Vagina (tissue), 2 donors: ENCODE data around the gene SIAE. TPM values are rescaled to one million over a fixed set of nuclear protein-coding genes. Genes with fewer than 3 reads are reported as not detected.

Source experiments
- DNase-seq, 2 donors: peaks; one replicate each; pipeline ENCODE4 v3.0.0-alpha.2; 2017; ENCODE audit errors: extremely low spot score in 2 of 2
- H3K27ac ChIP-seq: fragments of 200-600 bp; sonication (generic); one replicate; pipeline ENCODE4 v1.5.1; 2019
- H3K27me3 ChIP-seq: fragments of 200-600 bp; sonication (generic); one replicate; pipeline ENCODE4 v1.5.1; 2019
- H3K36me3 ChIP-seq, 2 donors: fragments of 200-600 bp; sonication (generic); one replicate each; pipeline ENCODE4 v1.5.1; 2017 to 2019
- H3K4me1 ChIP-seq: fragments of 200-600 bp; sonication (generic); one replicate; pipeline ENCODE4 v1.5.1; 2019
- H3K4me3 ChIP-seq, 2 donors: fragments of 200-600 bp; sonication (generic); 1 replicate in 1 of 2; 2 replicates in 1 of 2; pipeline ENCODE4 v1.5.1; 2016 to 2019
- H3K9me3 ChIP-seq: fragments of 200-600 bp; sonication (generic); one replicate; pipeline ENCODE4 v1.5.1; 2019
- POLR2A ChIP-seq, 2 donors: fragments of 450-650 bp; IDR thresholded peaks; one replicate each; pipeline ENCODE4 v1.6.1; 2017; ENCODE audit warnings: antibody characterized with exemption in 2 of 2, mild to moderate bottlenecking in 2 of 2, moderate library complexity in 2 of 2
- POLR2AphosphoS5 ChIP-seq, 2 donors: sonication (generic); formaldehyde crosslinking; IDR thresholded peaks; one replicate each; pipeline ENCODE4 v1.9.0; 2017; ENCODE audit warnings: antibody characterized with exemption in 2 of 2, mild to moderate bottlenecking in 2 of 2, low read depth in 1 of 2; ENCODE audit not compliant: insufficient read depth in 1 of 2
- intact Hi-C: fragments of 100-400 bp; cut with DNase I; formaldehyde crosslinking; loops from one replicate; pipeline ENCODE4 v1.15.1; 2023
- total RNA-seq: library from RNA; depleted of rRNA; stranded (reverse); fragments of >200 nt; gene quantifications from one replicate; pipeline ENCODE4 v1.2.3, GENCODE V29; 2016
- TF ChIP-seq, protein P1 (sequence below), 3 experiments: fragments of 450-650 bp in 2 of 3; fragments of 200-600 bp in 1 of 3; sonication (generic) in 1 of 3; IDR thresholded peaks; one replicate each; pipeline ENCODE4 v1.5.1; 2017 to 2019; ENCODE audit warnings: antibody characterized with exemption in 3 of 3, mild to moderate bottlenecking in 2 of 3, moderate library complexity in 2 of 3

The SIAE gene, protein sequence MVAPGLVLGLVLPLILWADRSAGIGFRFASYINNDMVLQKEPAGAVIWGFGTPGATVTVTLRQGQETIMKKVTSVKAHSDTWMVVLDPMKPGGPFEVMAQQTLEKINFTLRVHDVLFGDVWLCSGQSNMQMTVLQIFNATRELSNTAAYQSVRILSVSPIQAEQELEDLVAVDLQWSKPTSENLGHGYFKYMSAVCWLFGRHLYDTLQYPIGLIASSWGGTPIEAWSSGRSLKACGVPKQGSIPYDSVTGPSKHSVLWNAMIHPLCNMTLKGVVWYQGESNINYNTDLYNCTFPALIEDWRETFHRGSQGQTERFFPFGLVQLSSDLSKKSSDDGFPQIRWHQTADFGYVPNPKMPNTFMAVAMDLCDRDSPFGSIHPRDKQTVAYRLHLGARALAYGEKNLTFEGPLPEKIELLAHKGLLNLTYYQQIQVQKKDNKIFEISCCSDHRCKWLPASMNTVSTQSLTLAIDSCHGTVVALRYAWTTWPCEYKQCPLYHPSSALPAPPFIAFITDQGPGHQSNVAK
- 10.6 TPM for total RNA-seq

DNA sequence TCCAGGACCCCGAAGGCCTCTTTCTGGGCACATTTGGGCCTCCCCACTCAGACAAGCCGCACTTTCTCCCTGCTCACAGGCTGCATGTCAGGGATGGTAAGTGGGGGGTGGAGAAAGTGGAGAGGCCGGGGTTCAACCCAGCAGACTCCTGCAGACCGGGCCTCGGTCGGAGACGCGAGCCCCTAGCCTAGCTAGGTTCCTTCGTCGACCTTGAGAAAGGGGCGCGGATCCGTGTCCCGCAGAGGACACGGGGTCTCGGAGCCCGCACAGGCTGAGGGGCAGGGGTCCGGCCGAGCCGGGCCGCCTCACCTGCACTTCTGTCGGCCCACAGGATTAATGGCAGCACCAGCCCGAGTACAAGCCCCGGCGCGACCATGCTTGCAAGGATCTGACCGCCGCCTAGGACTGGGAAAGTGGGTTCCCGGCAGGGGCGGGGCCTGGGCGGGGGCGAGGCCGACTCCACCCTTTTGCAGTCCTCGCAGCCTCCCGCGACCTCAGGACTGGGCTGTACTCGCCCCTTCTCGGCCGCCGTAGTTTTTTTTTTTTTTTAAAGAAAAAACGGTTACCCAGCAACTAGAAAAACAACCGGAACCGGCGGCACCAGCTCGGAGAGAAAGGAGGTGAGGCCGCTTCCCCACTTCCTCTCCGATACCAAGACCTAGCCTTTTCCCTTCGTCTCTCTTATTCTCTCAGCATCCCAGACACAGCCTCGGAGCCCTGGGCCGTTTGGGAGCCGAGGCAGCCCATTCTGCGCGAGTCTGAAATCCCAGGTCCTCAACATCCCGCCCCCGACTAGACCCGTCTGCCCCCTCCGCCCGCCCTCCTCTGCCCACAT lies at the start of gene SIAE, which contains the start of gene SPA17:
TSS of gene SIAE (minus strand) at position 407 of the 835 bp plus-strand sequence. CDS start at position 376, 31 bp downstream.
TSS of gene SPA17 (plus strand) at position 572 of the 835 bp plus-strand sequence. CDS start 1,361 bp downstream, outside the sequence.
- no peak for TF ChIP-seq POLR2A (IDR thresholded peaks at IDR 0.05)
- TF ChIP-seq, protein P1, sequence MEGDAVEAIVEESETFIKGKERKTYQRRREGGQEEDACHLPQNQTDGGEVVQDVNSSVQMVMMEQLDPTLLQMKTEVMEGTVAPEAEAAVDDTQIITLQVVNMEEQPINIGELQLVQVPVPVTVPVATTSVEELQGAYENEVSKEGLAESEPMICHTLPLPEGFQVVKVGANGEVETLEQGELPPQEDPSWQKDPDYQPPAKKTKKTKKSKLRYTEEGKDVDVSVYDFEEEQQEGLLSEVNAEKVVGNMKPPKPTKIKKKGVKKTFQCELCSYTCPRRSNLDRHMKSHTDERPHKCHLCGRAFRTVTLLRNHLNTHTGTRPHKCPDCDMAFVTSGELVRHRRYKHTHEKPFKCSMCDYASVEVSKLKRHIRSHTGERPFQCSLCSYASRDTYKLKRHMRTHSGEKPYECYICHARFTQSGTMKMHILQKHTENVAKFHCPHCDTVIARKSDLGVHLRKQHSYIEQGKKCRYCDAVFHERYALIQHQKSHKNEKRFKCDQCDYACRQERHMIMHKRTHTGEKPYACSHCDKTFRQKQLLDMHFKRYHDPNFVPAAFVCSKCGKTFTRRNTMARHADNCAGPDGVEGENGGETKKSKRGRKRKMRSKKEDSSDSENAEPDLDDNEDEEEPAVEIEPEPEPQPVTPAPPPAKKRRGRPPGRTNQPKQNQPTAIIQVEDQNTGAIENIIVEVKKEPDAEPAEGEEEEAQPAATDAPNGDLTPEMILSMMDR (IDR thresholded peaks at IDR 0.05): no peak
- TF ChIP-seq POLR2AphosphoS5 (IDR thresholded peaks at IDR 0.05; ENCODE audit: insufficient read depth in 1 of 2, low read depth in 1 of 2): peak; percentile 86 to 95
- DNase-seq: peak in 1 of 2 donors; percentile 97
- peaks cover 21% of the 10 kb centered on the region for H3K4me1 ChIP-seq
- peak within 1 kb of the TSS; percentile 51 to 78 for H3K4me3 ChIP-seq
- intact Hi-C loops: loop anchor here (2.0 to 5.0 kb wide), 3 partner anchors 74 to 164 kb away; no protein-coding TSS in a partner anchor
- peak within 1 kb of the TSS; percentile 81 for H3K27ac ChIP-seq
- no peaks in the 10 kb centered on the region for H3K9me3 ChIP-seq
- H3K27me3 ChIP-seq: no peaks in the 10 kb centered on the region
- H3K36me3 ChIP-seq: no peaks in the 10 kb centered on the region

DNA sequence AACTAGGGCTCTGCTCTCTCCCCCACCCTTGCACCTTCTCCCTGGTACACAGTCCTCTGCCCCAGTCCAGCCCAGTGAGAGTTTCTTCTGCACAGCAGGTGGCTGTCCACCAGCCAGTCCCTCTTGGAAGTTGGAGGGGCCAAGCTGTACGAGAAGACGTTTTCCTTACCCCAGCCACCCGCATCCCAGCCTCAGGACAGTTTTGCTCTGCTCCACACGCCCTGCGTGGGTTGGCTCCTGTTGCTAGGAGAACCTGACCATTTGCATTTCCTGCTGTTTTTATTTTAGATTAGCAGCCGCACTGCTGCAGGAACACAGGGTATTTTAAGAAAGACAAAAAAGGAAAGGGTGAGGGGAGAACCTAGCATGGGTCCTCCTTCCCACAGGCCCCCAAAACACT lies 48.6 kb upstream of the SIAE start:
- TF ChIP-seq, protein P1 (IDR thresholded peaks at IDR 0.05): no peak
- TF ChIP-seq POLR2A (IDR thresholded peaks at IDR 0.05) (no peak), POLR2AphosphoS5 (IDR thresholded peaks at IDR 0.05; ENCODE audit: insufficient read depth in 1 of 2, low read depth in 1 of 2) (no peak)
- no peaks in the 10 kb centered on the region for H3K27me3 ChIP-seq
- H3K9me3 ChIP-seq: no peaks in the 10 kb centered on the region
- no peaks in the 10 kb centered on the region for H3K36me3 ChIP-seq
- intact Hi-C loops: no loop called here
- peaks cover 25% of the 10 kb centered on the region for H3K4me1 ChIP-seq
- H3K27ac ChIP-seq: no peak overlapping the region
- no peak for DNase-seq
- no peak overlapping the region for H3K4me3 ChIP-seq

DNA sequence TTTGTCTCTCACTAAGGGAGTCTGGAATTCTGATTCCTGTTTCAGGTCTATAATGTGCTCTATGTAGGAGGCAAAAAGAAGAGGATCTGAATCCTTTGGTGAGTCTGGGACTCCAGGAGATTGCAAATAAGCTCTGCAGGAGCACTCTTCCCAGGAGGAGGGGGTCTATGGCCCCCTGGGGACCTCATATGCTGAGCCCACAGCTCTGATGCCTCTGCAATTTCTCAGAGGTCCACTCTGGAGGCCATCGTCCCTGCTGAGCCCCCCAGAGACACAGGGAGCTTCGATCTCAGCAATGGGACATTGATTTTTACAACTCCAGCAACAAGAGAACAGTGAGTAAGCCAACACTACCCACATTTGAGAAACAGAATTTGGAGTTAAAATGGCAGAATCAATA lies 46.0 kb upstream of the SIAE start:
- Histone ChIP-seq H3K4me3 (no peak overlapping the region), H3K27ac (no peak overlapping the region), H3K27me3 (no peaks in the 10 kb centered on the region), H3K4me1 (peaks cover 19% of the 10 kb centered on the region), H3K36me3 (no peaks in the 10 kb centered on the region), H3K9me3 (no peaks in the 10 kb centered on the region)
- no peak for DNase-seq
- intact Hi-C loops: no loop called here
- TF ChIP-seq POLR2A (IDR thresholded peaks at IDR 0.05): no peak
- no peak for TF ChIP-seq POLR2AphosphoS5 (IDR thresholded peaks at IDR 0.05; ENCODE audit: insufficient read depth in 1 of 2, low read depth in 1 of 2)
- TF ChIP-seq, protein P1 (IDR thresholded peaks at IDR 0.05): no peak

DNA sequence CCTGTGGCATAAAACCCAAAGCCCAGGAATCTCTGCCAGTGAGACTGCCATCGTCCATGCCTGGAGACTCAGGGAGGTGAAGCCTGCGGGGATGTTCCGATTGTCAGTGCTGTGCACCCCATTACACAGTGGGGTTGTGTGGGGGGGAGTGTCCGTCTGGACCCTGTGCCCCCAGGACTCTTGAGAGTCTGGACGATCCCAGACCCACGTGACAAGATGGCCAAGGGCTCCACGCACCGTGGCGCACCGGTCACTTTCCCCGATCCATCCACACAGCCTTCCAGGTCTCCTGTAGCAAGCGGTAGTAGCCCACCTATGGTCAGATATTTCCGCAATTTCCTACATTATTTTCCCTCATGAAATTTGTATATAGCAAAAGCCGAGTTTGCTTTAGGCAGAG lies 45.3 kb upstream of the SIAE start:
- H3K27me3 ChIP-seq: no peaks in the 10 kb centered on the region
- H3K36me3 ChIP-seq: no peaks in the 10 kb centered on the region
- no peak overlapping the region for H3K4me3 ChIP-seq
- no peak for TF ChIP-seq POLR2A (IDR thresholded peaks at IDR 0.05)
- TF ChIP-seq, protein P1 (IDR thresholded peaks at IDR 0.05): no peak
- no peak for TF ChIP-seq POLR2AphosphoS5 (IDR thresholded peaks at IDR 0.05; ENCODE audit: insufficient read depth in 1 of 2, low read depth in 1 of 2)
- H3K9me3 ChIP-seq: no peaks in the 10 kb centered on the region
- intact Hi-C loops: no loop called here
- no peak overlapping the region for H3K27ac ChIP-seq
- H3K4me1 ChIP-seq: peaks cover 19% of the 10 kb centered on the region
- no peak for DNase-seq
